ENCODE data around the gene C5orf15.
"Not testable (repeated sequence)": the region's sequence is repeated elsewhere in the genome, so short reads cannot be mapped to it uniquely, and the experiment has no call there.

The C5orf15 gene

DNA sequence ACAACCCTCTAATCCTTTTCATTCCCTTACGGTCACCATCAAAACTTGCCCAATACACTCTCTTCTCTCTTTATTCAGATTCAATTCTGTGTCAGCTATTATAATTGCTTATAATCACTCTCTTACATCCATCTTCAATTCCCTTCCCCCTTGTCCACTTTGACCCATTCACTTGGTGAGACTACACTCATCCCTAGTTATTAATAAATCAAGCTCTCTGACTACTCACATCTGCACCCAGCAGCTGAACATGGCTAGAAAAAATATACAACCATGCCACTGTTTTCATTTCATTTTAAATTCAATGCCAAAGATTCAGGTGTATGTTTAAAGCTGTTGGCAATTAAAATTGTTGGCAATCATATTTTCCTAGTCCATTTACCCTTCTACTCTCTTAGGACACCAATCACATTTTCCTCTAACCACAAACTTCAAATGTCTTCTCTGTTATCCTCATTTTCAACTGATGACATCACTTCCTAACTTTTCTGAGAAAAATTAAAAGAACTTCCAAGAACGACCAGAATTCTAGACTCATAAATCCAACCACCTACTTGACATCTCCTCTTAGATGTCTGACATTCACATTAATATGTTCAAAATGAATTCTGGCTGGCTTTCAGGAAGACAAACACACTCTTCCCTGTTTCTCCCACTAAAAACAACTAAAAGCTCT, 5.5 kb downstream of the C5orf15 start:
- peak; percentile 42 for DNase-seq (ENCODE audit: low read depth)

DNA sequence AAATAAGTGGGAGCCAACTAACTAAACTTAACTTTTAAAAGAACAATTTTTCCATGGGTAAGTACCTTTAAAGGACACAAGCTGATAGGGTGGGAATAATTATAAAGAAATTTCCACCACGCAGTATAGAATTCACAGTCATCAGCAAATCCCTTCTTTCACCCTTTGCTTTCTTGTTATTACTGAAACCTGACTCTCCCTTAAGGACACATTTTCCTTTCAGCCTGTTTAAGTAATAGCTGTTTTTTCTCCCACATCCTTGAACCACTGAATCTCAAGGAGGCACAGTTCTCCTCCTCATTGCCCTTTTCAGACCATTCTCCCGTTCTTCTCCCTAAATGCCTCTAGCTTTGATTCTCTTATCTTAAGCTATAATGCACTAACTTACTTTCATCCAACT, 6.3 kb downstream of the C5orf15 start:
- no peak for DNase-seq (ENCODE audit: low read depth)

DNA sequence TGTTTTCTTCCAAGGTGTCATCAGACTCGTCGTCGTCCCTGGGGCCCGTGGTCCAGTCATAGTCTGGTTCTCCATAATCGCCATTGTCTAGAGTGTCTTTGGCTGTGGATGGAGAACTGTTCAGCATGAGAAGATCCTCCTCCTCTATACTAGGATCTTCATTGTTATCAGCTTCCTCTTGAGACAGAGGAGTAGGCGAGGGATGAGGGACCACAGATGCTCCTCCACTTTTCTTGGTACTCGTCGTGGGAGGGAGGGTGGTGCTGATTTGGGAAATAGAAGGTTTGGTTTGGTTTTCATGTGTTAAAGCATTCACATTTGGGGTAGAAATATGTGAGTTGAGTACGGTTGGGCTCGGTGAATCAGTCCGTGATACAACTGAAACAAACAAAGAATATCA, 8.8 kb downstream of the C5orf15 start:
- no peak for DNase-seq (ENCODE audit: low read depth)

DNA sequence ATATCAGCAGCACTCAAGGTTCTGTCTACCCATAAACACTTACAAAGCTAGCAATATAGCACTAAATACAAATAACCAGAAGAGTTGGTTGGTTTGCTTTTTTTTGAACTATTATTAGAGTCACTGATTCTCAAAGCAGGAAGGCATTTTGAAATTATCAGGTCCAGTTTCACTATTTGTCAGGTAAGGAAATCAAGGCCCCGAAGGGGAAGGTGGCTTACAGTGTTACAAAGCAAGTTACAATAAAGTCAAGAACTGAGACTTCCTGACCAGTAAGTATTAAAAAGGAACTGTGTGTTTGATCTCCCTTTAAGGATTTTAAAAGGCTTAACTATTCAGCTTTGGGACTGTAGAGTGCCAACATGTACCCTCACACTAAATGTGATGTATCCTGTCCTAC, 10.8 kb downstream of the C5orf15 start:
- DNase-seq (ENCODE audit: low read depth) = no peak

DNA sequence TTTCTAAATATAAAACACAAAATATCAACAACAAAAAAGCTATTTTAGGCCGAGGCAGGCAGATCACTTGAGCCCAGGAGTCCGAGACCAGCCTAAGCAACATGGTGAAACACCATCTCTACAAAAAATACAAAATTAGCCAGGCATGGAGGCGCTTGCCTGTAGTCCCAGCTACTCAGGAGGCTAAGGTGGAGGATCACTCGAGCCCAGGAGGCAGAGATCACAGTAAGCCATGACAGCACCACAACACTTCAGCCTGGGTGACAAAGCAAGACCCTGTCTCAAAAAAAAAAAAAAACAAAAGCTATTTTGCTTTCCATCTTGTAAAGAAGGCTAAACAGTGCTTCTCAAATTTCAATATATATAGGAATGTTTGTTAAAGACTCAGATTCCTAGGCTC, 11.3 kb downstream of the C5orf15 start:
- no peak for DNase-seq (ENCODE audit: low read depth)

DNA sequence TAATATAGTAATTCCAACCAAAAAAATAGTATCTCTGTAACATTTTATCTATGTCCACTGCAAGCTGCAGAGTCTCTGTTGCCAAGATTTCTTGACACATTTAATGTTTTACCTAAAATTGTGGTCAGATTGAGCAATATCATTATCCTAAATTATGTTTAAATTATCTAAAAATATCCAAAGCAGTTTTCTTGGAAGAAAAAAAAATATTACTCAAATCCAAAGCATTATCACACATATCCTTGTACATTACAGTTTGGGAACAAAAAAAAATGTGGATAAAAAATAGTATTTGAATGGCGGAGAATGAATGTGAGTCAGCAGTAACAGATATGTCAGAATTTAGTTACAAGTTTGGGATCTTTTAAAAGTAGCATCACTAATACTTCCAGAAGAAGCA, 12.2 kb downstream of the C5orf15 start:
- DNase-seq (ENCODE audit: low read depth) = not testable (repeated sequence)

DNA sequence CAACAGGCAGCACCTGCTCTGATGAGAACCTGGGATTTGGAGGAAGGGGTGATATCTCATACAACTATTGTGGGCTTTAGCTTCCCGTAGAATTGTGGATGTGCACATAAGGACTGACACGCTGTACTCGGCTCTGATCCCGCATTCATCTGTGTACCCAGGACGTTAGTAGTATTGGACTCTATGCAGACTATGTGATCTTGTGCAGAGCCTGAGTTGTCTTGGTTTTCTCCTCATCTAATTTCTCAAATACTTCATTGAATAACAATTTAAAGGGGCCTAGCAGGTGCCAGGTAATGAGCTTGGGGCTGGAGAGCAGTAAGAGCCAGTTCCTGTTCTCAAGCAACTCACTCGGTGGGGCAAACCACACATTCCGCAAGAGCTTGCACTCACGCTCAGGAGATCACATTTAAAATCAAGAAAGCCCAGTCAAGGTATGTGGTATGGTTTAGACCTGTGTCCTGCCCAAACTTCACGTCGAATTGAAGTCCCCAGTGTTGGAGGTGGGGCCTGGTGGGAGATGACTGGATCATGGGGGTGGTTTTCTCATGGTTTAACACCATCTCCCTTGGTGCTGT, 14.8 kb downstream of the C5orf15 start:
- DNase-seq (ENCODE audit: low read depth) = no peak

DNA sequence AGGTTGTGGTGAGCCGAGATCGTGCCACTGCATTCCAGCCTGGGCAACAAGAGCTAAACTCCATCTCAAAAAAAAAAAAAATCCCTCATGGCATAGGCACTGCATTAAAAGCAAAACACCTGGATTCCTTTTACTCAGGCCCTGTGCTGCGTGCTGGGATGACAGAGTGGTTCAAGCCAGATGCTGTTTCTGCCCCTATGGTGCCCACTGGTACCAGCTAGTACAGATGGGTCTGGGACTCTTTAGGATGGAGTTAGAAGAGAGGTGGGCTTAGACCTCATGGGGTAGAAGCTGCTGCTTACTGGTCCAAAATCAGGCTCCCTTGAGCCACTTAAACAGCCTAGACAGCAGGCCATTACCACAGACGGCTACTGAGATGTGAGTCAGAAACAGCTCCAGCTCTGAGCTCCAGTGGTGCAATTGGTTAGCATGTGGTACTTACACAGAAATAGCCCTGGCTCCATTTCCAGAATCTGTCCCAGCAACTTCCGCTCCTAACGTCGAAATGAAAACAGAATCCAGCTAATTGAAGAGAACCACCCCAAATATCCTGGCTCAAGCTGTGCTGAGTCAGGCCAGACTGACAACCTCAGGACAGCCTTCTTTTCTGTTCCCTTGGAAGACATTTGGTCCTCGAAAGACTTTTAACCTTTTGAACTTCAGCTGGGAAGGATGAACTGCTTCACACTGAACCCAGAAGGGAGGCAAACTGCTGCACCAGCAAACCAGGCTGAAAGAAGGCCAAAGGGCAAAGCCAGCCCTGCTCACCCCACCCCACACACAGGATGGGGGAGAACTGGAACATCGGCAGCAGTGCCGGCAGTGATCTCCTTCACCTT, 15.5 kb downstream of the C5orf15 start:
- peak; percentile 95 for DNase-seq (ENCODE audit: low read depth)

DNA sequence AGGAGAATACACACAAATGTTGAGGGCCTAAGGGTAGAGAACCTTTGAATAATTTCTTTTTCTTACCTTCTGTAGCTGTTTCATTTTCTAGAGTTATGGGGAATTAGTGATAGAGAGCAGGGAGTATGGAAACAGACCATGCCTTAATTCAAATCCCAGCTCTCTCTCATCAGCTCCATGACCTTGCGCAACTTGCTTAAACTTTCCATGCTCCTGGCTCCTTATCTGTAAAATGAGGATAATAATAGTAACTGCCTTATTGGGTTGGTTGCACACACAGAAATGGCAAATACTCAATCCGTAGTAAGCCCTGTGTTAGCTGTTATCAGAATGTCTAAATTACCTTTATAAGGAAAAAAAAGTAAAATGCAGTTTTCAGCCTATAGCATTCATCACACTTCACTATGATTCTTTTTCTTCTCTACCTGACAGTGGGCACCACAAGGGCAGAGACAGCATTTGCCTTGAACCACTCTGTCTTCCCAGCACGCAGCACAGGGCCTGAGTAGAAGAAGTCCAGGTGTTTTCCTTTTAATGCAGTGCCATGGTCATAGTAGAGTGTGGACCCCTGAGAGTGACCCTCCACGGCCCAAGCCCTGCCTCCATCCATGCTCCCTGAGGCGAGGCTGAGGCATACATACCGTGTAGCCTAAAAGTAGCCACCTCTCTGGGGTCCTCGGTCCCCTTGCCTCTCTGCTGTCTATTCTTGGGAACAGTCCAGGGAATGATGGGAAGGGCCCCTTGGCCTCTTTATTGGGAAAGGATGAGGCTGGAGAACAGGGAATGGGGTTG, 17.4 kb downstream of the C5orf15 start:
- DNase-seq (ENCODE audit: low read depth) = no peak

DNA sequence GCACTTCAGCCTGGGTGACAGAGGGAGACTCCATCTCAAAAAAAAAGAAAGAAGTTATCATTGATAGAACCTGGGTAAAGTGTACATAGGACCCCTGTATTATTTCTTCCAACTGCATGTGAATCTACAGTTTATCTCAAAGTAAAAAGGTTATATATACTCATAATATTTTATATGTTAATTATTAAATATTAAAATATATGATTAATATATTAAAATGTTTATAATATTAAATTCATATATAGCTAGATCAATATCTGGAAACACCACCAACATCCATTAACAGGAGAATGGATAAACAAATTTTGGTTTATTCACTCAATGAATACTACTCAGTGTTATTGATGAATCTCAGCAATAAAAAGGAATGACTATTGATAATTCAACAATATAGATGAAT, 19.7 kb downstream of the C5orf15 start:
- DNase-seq (ENCODE audit: low read depth) = no peak

DNA sequence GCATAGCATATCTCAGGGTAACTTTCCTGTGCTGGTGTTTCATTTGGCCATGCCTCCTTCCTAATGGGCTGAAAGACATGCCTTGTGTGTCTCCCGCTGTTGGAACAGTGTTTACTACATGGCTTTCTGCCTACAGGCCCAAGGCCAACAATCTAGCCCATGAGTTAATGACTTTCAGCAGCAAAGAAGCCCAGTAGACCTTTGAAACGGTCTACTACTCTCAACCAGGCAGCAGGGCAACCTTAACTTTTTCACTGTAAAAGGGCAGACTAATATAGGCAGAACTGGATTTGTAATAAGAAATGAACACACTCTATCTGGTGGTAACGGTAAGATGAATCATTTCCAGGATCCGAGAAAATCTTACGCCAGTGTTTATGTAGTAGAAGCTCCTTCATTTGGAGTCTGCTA, 21.0 kb downstream of the C5orf15 start:
- DNase-seq (ENCODE audit: low read depth) = no peak

DNA sequence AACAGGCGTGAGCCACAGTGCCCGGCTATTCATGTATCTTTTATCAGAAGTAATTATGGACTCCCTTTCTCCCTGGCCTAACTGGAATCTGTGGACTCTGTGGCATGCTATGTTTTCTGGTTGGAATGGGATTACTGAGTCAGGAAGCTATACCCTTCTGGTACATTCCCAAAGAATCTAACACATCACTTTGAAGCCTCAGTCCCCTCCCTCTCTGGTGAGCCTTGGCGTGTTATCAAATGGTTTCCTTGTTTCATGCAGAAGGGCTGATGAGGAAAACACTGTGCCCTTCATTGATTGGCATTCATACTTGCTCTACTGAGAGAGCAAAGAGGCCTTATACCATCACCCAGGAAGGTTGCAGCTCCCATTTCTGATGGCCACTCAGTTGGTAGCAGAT, 22.9 kb downstream of the C5orf15 start:
- DNase-seq (ENCODE audit: low read depth) = no peak

DNA sequence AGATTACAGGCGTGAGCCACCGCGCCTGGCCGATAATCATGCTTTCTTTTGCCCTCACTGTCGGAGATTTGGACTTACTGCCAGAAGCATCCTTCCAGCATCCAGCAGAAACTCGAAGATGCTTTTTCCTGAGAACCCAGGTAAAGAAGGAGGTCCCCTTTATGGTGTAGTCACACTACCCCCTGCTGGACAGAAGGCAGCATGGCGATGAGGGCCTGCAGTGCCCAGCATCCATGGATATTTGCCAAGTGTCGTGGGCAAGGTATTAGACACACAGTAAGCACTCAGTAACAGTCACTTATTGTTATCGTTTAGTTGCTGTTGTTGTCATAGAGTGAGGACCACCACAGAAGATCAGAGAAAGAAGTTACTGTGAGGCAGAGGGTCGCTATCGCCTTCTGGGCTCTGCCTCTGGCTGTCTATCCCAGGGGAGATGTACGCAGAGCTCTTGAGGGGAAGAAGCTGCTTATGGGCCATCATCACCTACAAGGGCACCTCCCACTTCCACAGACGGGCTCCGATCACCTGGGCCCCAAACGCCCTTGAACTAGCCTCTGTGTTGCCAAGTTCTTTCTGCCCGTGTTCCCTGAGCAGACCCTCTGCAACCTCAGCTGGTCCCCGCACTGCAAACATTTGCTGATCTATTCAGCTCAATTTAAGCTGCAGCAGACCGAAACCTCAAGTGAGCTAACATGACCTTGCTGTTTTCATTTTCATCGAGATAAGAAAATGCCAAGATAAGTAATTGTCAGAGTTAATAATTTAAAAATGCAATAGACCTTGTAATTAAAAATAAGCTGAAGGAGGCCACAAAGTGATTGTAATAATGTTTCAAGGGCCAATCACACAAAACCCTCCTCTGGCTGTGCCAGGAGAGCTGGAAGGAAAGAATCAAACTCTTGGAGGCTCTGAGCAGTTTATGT, 23.9 kb downstream of the C5orf15 start:
- DNase-seq (ENCODE audit: low read depth) = no peak

DNA sequence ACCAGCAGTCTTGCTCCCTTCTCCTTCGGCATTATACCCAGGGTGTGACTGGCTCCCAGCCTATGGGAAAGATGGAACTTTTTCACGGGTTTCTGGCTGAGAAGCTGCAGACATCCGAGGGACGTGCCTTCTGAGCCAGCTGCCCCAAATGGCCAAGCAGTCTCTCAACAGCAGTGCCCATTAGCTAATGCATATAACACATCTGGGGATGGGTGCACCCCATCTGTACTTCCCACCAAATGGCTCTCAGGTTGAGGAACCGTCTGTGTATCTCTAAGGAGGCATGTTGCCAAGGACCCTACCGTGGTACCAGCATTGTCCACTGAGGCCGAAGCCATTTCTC, 25.0 kb downstream of the C5orf15 start:
- no peak for DNase-seq (ENCODE audit: low read depth)

DNA sequence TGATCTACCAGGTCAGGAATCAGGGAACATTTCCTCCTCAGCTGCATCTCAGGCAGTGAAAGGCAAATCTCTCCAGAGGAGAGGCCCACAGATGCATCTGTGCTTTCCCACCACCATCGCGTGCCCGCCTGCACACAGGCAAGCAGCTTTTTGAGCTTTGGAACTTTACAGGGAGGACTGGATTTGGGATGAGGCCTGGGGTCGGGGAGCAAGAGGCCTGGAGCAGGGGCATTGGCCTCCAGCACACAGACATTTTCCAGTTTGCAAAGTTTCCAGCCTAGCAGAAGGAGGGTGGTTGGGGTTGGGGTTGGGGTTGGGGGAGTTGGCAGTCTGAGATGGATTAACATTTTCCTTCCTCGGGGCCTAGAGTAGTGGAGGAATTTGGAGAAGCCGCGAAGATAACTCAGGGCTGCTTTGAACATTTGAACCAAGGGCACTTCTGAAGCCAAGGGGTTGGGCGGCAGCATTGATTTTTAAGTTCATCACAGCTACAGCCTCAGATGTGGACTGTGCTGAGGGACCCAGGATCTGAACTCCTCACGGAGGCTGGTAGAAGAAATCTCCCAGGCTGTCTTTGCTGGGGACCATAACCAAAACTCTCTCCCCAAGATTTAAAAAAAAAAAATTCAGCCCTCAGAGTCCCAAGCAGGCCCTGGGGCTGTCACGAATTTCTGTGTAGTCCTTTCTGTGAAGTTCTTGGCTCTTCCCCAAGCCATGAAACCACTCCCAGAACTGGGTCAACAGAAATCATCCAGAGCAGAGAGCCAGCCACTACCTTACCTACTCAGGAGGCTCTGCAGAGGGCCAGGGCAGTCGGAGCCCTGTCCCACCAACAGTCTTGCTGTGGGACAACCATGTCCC, 25.6 kb downstream of the C5orf15 start:
- DNase-seq (ENCODE audit: low read depth) = no peak

DNA sequence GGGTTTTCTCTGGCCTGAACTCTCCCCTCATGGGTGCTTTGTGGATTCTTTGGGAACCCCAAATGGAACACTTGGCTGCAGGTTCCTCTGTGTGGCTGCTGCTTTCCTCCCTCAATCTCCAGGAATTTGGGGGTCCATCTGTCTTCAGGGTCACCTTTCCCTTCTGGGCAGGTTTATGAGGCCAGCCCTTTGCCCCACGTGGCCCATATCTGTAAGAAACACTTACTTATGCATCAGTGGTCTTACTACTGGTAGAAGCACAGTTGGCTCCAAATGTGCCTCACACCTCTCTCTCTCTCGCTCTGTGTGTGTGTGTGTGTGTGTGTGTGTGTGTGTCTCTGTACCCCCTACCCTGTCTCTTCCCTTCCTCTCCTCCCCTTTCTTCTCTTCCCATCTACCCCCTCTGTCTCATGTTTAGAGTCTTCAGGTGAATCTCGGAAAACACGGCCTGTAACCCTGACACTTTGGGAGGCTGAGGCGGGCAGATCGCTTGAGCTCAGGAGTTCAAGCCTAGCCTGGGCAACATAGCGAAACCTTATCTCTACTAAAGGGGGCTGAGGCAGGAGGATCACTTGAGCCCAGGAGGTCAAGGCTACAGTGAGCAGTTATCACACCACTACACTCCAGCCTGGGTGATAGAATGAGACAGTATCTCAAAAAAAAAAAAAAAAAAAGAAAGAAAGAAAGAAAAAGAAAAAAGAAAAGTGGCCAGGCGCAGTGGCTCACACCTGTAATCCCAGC, 26.8 kb downstream of the C5orf15 start:
- DNase-seq (ENCODE audit: low read depth) = no peak

DNA sequence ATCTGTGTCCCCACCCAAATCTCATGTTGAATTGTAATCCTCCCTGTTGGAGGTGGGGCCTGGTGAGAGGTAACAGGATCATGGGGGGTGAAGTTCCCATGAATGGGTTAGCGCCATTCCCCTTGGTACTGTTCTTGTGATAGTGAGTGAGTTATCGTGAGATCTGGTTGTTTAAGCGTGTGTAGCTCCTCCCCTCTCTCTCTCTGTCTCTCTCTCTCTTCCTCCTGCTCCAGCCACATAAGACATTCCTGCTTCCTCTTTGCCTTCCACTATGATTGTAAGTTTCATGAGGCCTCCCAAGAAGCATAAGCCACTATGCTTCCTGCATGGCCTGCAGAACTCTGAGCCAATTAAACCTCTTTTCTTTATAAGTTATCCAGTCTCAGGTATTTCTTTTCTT, 28.8 kb downstream of the C5orf15 start:
- DNase-seq (ENCODE audit: low read depth) = no peak

DNA sequence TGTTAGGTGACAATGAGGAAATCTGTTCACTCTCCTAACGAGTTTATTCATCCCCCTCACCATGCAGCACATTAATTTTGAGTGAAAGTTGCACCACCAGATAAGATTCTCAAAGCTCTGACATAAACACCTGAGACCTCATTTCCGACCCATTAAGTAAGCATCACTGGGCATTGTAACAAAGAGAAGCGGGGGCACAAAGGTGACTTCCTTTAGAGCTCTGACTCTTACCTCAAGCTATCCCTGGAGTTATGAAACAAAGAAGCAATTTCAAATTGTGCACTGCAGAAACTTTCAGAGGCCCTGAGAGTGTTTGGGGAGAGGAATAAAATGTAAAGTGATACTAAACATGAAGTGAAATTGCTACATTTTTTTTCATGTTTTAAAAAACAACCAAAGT, 29.5 kb downstream of the C5orf15 start:
- no peak for DNase-seq (ENCODE audit: low read depth)

DNA sequence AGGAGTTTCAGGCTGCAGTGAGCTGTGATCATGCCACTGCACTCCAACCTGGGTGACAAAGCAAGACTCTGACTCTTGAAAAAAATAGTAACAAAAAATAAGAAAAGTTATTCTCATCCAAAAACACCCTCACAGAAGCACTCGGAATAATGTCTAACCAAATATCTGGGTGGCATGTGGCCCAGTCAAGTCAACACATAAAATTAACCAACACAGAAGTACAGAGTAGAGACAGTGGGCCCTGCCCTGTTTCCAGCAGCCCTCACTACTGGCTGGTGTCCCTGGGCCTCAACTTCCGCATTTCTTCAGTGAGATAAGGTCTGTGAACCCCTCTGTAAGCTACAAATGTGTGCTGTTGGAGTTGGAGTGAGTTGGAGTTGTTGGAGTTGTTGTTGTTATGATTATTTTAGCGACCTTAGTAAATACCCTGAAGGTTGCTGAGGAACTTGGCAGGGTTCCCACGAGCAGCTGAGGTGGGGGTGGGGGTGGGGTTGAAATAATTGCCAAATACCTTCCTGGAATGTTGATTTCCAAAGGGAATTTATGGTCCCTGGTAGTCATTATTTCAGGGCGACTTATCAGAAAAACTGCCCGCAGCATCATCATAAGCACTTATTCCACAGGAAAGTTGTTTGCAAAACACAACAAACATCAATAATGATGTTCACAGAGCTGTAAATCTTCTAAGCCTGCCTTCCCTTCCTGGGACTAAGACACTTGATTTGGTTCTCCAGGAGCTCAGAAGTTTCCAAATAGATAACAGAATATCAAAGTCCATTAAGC, 30.2 kb downstream of the C5orf15 start:
- DNase-seq (ENCODE audit: low read depth) = no peak

Data from GM04503 (cell line).